ENCODE data around the gene LPAR5. TPM values are rescaled to one million over a fixed set of nuclear protein-coding genes. Genes with fewer than 3 reads are reported as not detected.

LPAR5 gene
- total RNA-seq, result 3.8 and 5.2 TPM in 2 replicates

DNA sequence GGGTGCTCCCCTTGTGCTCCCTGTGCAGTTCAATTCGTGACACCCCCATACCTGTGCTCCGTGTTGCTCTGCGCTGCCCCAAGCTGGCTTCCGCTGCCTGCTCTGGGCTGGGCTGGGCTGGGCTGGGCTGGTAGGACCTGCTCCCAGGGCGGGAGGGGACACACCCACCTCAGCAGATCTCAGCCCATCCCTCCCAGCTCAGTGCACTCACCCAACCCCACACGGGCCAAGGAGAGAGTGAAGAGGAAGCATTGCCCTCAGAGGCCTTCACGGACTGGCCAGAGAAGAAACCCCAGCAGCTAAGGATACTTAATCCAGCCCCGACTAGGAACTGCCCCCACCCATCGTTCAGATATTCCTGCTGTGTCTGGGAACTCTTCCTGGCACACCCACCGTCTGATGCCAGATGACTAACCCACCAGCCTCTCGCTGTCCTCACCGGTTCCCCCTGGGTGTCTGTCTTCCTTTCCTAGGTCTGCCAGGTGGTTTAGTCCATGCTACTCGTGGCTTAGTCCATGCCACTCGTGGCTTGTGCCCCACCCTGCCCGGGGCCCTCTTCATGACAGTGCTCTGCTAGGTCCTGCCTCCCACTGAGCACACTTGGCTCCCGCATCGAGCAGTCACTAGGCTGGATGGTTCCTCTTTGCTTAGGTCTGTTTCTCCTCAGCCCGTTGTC lies at the start of gene LPAR5:
Gene LPAR5, minus strand, starts transcription at position 104 of the 676 bp plus-strand sequence. CDS start 14,711 bp downstream, outside the sequence.
- H3K27me3 ChIP-seq (ENCODE audit: control insufficient read depth, insufficient read depth, low read length), result no peaks in the 10 kb centered on the region
- TF ChIP-seq, protein P1, sequence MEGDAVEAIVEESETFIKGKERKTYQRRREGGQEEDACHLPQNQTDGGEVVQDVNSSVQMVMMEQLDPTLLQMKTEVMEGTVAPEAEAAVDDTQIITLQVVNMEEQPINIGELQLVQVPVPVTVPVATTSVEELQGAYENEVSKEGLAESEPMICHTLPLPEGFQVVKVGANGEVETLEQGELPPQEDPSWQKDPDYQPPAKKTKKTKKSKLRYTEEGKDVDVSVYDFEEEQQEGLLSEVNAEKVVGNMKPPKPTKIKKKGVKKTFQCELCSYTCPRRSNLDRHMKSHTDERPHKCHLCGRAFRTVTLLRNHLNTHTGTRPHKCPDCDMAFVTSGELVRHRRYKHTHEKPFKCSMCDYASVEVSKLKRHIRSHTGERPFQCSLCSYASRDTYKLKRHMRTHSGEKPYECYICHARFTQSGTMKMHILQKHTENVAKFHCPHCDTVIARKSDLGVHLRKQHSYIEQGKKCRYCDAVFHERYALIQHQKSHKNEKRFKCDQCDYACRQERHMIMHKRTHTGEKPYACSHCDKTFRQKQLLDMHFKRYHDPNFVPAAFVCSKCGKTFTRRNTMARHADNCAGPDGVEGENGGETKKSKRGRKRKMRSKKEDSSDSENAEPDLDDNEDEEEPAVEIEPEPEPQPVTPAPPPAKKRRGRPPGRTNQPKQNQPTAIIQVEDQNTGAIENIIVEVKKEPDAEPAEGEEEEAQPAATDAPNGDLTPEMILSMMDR (IDR thresholded peaks at IDR 0.05; ENCODE audit: insufficient read depth, low read length, poor library complexity, severe bottlenecking), result no peak
- H3K36me3 ChIP-seq (ENCODE audit: control insufficient read depth, insufficient read depth, low read length), result no peaks in the 10 kb centered on the region
- no peak for DNase-seq (ENCODE audit: low read depth)
- no peak within 1 kb of the TSS for H3K4me3 ChIP-seq (ENCODE audit: low read depth, low read length)

DNA sequence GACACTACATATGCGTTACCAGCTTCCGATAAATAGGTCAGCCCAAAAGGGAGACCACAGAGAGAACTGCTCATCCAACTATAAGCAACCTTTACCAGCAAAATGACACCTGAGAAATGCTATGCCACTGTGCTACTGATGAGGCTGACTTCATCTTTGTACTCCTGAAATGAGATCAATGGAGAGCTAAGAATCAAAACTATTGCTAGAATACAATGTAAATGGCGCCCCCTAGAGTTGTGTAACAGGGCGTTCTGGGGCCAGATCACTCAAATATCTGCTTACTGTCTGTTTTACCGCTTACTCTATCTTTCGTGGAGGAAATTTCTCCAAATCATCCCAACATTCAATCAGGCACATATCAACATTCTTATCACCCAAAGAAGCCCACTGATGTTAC lies 48.9 kb upstream of the LPAR5 start:
- Histone ChIP-seq H3K27me3 (ENCODE audit: control insufficient read depth, insufficient read depth, low read length) (no peaks in the 10 kb centered on the region), H3K36me3 (ENCODE audit: control insufficient read depth, insufficient read depth, low read length) (no peaks in the 10 kb centered on the region), H3K4me3 (ENCODE audit: low read depth, low read length) (no peak overlapping the region)
- DNase-seq (ENCODE audit: low read depth), result no peak
- TF ChIP-seq, protein P1 (IDR thresholded peaks at IDR 0.05; ENCODE audit: insufficient read depth, low read length, poor library complexity, severe bottlenecking), result peak; percentile 50

DNA sequence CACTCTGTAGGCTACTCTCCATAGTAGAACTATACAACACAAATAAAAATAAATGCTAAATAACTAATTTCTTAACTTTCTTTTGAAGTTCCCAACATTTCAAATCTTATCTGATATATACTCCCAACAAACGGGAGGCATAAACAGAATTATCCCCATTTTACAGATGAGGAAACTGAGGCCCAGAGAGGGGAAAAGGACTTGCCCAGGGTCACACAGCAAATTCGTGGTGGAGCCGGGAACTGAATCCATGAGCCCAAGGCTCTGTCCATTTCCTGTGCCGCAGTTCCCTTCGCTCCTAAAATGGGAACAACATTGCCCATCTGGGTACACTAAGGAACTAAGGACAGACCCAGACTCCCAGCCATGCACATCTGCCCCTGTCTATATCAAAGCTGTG lies 41.2 kb upstream of the LPAR5 start:
- no peak for DNase-seq (ENCODE audit: low read depth)
- no peaks in the 10 kb centered on the region for H3K27me3 ChIP-seq (ENCODE audit: control insufficient read depth, insufficient read depth, low read length)
- TF ChIP-seq, protein P1 (IDR thresholded peaks at IDR 0.05; ENCODE audit: insufficient read depth, low read length, poor library complexity, severe bottlenecking), result no peak
- H3K36me3 ChIP-seq (ENCODE audit: control insufficient read depth, insufficient read depth, low read length), result peaks cover 1% of the 10 kb centered on the region
- no peak overlapping the region for H3K4me3 ChIP-seq (ENCODE audit: low read depth, low read length)

DNA sequence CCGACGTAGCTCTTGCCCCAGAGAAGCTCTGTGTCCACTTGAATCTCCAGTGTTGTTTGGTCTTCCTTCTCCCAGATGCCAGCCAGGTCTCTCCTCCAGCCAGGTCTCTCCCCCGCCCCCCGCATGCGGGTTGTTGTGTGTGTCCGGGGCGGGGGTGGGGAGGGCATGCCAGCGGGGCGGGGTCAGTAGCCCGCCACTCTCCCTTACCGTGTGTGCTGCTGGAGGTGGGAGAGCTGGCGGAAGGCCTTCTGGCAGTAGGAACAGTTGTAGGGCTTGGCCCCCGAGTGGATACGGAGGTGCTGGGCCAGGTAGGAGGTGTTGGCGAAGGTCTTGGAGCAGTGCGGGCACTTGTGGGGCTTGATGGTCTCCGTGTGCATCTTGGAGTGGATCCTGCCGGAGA lies 36.4 kb upstream of the LPAR5 start:
- Histone ChIP-seq H3K36me3 (ENCODE audit: control insufficient read depth, insufficient read depth, low read length) (no peaks in the 10 kb centered on the region), H3K4me3 (ENCODE audit: low read depth, low read length) (no peak overlapping the region)
- TF ChIP-seq, protein P1 (IDR thresholded peaks at IDR 0.05; ENCODE audit: insufficient read depth, low read length, poor library complexity, severe bottlenecking), result no peak

DNA sequence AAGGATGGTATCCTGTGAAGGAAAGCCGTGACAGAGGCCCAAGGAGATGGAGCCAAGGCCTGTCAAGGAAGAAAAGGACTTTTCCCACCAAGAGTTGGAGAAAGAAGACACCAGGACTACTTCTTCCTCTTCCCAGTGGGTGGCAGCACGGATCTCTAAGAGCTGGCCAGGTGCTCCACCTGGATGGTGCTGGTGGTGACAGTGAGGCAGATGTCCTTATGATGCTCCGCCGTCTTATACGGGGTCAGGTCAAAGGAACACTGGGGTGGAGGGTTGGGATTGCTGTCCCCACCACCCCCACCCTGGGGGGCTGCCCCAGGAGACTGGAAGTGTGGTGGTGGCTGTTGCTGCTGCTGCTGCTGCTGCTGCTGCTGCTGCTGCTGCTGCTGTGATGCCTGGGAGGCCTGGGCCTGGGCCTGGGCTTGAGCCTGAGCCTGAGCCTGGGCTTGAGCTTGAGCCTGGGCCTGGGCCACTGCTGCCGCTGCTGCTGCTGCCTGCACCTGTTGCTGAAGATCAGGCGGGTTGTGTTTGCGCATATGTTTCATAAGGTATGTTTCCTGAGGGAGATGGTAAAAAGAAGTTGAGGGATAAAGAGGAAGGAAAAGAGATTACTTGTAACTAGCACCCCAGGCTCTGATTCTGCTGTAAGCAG lies 31.9 kb upstream of the LPAR5 start:
- DNase-seq (ENCODE audit: low read depth), result no peak
- Histone ChIP-seq H3K27me3 (ENCODE audit: control insufficient read depth, insufficient read depth, low read length) (no peaks in the 10 kb centered on the region), H3K36me3 (ENCODE audit: control insufficient read depth, insufficient read depth, low read length) (no peaks in the 10 kb centered on the region), H3K4me3 (ENCODE audit: low read depth, low read length) (no peak overlapping the region)
- TF ChIP-seq, protein P1 (IDR thresholded peaks at IDR 0.05; ENCODE audit: insufficient read depth, low read length, poor library complexity, severe bottlenecking), result peak; percentile 21

More for the DNA sequence above, 36.4 kb upstream of the LPAR5 start:
- no peak for DNase-seq (ENCODE audit: low read depth)
- H3K27me3 ChIP-seq (ENCODE audit: control insufficient read depth, insufficient read depth, low read length), result no peaks in the 10 kb centered on the region
